HG03159 (cell line): Measurements from ENCODE around the gene CDAN1.
"Not testable (repeated sequence)": the region's sequence is repeated elsewhere in the genome, so short reads cannot be mapped to it uniquely, and the experiment has no call there.

ENCODE experiments used
- ATAC-seq: cut with Tn5 transposase; IDR thresholded peaks from one replicate; pipeline ENCODE4 v1.9.1; 2021; ENCODE audit warnings: mild to moderate bottlenecking, moderate library complexity; ENCODE audit not compliant: unreplicated experiment

Gene CDAN1

GRCh38 chr15:42712584-42712983 lies 24.3 kb downstream of the CDAN1 start:
- ATAC-seq: no peak

- ATAC-seq: no peak
These were observed 25.2 kb downstream of the CDAN1 start for GRCh38 chr15:42711746-42712145.

GRCh38 chr15:42710662-42711061 lies 26.3 kb downstream of the CDAN1 start:
- ATAC-seq: no peak

GRCh38 chr15:42707873-42708544 lies 28.9 kb downstream of the CDAN1 start:
- no peak for ATAC-seq

GRCh38 chr15:42707068-42707467 lies 29.9 kb downstream of the CDAN1 start:
- ATAC-seq: no peak

- no peak for ATAC-seq
These were observed 31.6 kb downstream of the CDAN1 start for GRCh38 chr15:42705336-42705735.

GRCh38 chr15:42704492-42704926 lies 32.4 kb downstream of the CDAN1 start:
- no peak for ATAC-seq

- no peak for ATAC-seq
These were observed 40.3 kb downstream of the CDAN1 start for GRCh38 chr15:42696626-42697025.

GRCh38 chr15:42695527-42696071 lies 41.3 kb downstream of the CDAN1 start:
- no peak for ATAC-seq

- ATAC-seq: no peak
These were observed 42.5 kb downstream of the CDAN1 start for GRCh38 chr15:42694398-42694797.

- ATAC-seq: no peak
These were observed 43.0 kb downstream of the CDAN1 start for GRCh38 chr15:42693942-42694341.

GRCh38 chr15:42693496-42693895 lies 43.4 kb downstream of the CDAN1 start:
- no peak for ATAC-seq

- ATAC-seq: no peak
These were observed 43.9 kb downstream of the CDAN1 start for GRCh38 chr15:42692997-42693396.

GRCh38 chr15:42692536-42692935 lies 44.4 kb downstream of the CDAN1 start:
- ATAC-seq: no peak

- no peak for ATAC-seq
These were observed 45.2 kb downstream of the CDAN1 start for GRCh38 chr15:42691770-42692169.

- no peak for ATAC-seq
These were observed 45.6 kb downstream of the CDAN1 start for GRCh38 chr15:42691308-42691707.

- ATAC-seq: no peak
These were observed 48.6 kb downstream of the CDAN1 start for GRCh38 chr15:42688301-42688700.

- no peak for ATAC-seq
These were observed 49.2 kb downstream of the CDAN1 start for GRCh38 chr15:42687740-42688139.

GRCh38 chr15:42686281-42686680 lies 50.6 kb downstream of the CDAN1 start:
- ATAC-seq: no peak

GRCh38 chr15:42681119-42681518 lies 55.8 kb downstream of the CDAN1 start:
- no peak for ATAC-seq

- ATAC-seq: not testable (repeated sequence)
These were observed 56.8 kb downstream of the CDAN1 start for GRCh38 chr15:42680142-42680482.

- no peak for ATAC-seq
These were observed 57.4 kb downstream of the CDAN1 start for GRCh38 chr15:42679285-42680141.
